Stimulated activated CD8-positive, alpha-beta memory T cell treated with anti-CD3 and anti-CD28 coated beads, Interleukin-4, amount 100 ng/mL, for 24 hours (primary cell): ENCODE results near the gene SMG1.
"Not testable (repeated sequence)": the region's sequence is repeated elsewhere in the genome, so short reads cannot be mapped to it uniquely, and the experiment has no call there.

ENCODE experiments used
- DNase-seq: peaks from one replicate; pipeline ENCODE4 v3.0.0-alpha.2; 2020; ENCODE audit warnings: low read depth

Gene SMG1

DNA sequence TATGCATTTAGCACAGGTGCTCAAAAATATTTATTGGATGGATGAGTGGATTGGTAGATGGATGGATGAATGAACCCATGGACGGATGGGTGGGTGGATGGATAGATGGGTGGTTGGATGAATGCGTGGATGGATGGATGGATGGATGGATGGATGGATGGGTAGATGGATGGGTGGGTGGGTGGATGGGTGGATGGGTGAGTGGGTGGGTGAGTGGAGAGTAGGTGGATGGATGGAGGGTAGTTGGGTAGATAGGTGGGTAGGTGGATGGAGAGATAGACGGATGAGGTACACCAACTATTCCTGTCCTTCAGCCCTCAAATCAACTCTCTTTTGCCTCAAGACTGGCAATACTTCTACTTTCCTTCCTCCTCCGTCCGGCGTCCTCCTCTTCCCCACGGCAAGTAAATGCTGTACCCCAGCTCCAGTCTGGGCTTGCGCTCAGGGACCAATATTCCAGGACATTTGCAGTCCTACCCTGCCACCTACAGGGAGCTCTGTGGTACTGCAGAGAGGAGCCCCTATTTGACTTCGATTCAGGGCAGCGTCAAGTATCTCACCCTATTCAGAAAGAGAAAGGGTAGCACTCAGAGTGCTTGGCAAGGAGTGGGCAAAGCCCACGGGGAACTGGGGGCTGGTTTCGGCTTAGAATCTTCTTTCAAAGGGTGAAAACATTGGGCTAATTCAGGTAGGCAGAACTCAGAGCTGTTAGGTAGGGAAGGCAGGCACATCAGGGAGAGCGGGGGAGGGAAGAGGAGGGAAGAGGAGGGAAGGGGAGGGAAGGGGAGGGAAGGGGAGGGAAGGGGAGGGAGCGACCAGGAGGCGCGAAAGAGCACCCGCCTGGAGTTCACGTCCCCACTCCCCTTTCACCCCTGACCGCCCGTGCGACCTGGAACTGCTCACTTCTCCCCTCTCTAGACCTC lies 166.3 kb downstream of the SMG1 start:
- peak; percentile 11 for DNase-seq

- not testable (repeated sequence) for DNase-seq
Observed at GRCh38 chr16:18757960-18758660, 168.1 kb downstream of the SMG1 start.

GRCh38 chr16:18756639-18757038 lies 169.6 kb downstream of the SMG1 start:
- not testable (repeated sequence) for DNase-seq
